ENCODE results near the gene NUP35.

DNA sequence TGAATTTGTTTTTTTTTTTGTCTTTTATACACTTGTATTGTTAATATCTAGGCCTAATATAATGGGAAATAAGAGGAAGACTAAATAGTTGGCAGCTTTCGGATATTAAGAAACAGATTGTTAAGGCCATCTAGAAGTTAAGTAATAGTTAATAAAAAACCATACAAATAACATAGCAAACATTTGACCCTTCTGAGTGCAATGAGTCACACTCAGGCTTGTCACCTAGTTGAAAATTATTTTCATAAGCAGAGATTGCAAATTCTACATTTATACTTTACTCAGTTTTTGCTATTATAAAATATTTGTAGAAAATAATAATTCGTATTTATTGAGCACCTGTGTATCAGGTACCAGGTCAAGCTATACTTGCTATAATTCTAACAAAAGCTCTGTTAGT, 2.4 kb downstream of the NUP35 start:
- TF ChIP-seq TAF1 (IDR thresholded peaks at IDR 0.05; ENCODE audit: low read depth, low read length): no peak
- no peak for TF ChIP-seq POLR2AphosphoS5 (IDR thresholded peaks at IDR 0.05; ENCODE audit: low read depth, low read length)
- no peak for TF ChIP-seq POLR2A (IDR thresholded peaks at IDR 0.05; ENCODE audit: low read depth, low read length)
- no peak for TF ChIP-seq PAX5 (IDR thresholded peaks at IDR 0.05; ENCODE audit: insufficient read depth, low read length, severe bottlenecking)
